GM18520 (cell line): Measurements from ENCODE around the gene TMEM63A.
"Not testable (repeated sequence)": the region's sequence is repeated elsewhere in the genome, so short reads cannot be mapped to it uniquely, and the experiment has no call there.

Source experiments
- ATAC-seq: cut with Tn5 transposase; IDR thresholded peaks from one replicate; pipeline ENCODE4 v1.9.1; 2021; ENCODE audit not compliant: unreplicated experiment

TMEM63A gene

DNA sequence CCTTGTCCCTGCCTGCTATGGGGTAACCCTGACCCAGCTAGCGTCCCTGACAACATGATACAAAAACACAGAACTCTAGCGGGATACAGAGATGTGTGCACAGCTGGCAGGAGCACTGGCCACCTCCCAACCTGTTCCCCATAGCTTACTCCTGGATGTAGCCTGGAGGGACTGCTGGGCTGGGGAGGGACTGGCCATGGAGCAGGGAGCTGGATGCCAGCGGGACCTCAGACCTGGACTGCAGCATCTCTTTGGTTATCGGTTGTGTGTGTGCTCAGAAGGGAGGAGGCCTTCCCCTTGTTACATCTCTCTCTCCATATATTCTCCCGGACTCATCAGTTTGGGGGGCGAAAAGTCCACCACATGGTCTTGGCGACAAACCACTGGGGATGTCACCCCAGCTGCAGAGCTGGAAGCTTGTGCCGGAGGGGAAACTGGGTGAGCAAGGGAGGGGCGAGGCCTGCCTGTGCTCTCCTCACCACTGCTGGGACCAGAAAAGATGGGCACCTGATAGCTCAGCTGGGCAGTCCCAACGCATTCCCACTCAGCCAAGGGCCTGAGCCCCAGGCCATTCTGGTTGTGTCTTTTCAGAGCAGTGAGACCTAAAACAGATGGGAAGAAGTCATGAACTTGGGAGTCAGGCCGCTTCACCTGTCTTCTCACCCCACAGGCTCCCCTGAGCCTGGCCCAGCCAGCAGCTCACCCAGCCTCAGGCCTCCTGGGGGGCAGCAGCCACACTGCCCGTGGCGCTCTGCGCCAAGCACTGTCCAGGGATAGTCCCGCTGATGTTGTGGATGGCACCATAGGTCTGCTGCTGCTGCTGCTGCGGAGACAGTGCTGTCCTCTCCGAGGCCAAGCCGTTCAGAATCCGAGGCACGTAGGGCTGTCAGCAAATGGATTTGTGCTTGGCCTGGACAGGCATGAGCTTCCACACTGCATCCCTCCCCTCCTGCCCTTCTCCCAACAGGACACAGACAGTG is 35.6 kb downstream of the TMEM63A start:
- no peak for ATAC-seq

DNA sequence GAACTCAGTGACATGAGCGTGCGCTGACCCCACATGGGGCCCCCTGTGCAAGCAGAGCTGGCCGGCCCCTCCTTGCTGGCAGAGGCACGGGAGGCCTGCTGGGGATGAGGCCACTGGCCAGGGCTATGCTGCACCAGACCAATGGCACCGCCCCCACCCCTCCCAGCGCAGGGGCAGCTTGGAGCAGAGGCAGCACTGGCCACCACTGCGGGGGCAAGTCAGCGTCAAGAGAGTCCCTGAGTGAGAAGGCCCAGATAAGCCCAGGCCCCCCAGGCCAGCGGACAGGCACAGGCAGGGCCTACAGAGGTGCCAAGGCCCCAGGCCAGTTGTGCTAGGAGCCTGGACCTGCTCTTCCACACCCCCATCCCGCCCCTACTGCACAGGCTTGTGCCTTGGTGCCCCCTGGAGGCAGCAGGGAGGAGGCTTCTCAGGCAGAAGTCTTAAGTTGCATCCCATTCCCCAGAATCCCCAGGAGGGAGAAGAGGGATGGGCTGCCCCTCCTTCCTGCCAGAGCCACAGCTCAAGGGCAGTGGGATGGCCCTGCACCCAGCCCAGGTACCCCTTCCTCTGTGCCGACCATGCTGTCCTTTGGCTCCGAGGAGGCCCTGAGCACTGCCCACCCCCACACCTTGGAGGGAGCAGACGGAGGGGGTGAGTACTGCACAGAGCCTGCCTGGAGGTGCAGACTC is 36.5 kb downstream of the TMEM63A start:
- ATAC-seq: no peak

DNA sequence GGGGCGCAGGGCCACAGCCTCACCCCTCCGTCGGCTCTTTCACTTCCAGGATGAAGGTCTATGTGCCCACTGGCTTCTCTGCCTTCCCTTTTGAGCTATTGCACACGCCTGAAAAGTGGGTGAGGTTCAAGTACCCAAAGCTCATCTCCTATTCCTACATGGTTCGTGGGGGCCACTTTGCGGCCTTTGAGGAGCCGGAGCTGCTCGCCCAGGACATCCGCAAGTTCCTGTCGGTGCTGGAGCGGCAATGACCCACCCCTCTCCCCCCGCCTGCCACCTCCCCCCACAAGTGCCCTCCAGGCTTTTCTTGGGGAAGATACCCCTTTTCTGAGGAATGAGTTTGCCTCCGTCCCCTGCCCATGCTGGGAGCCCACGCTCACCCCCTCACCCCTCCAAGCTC is 37.1 kb downstream of the TMEM63A start:
- no peak for ATAC-seq

DNA sequence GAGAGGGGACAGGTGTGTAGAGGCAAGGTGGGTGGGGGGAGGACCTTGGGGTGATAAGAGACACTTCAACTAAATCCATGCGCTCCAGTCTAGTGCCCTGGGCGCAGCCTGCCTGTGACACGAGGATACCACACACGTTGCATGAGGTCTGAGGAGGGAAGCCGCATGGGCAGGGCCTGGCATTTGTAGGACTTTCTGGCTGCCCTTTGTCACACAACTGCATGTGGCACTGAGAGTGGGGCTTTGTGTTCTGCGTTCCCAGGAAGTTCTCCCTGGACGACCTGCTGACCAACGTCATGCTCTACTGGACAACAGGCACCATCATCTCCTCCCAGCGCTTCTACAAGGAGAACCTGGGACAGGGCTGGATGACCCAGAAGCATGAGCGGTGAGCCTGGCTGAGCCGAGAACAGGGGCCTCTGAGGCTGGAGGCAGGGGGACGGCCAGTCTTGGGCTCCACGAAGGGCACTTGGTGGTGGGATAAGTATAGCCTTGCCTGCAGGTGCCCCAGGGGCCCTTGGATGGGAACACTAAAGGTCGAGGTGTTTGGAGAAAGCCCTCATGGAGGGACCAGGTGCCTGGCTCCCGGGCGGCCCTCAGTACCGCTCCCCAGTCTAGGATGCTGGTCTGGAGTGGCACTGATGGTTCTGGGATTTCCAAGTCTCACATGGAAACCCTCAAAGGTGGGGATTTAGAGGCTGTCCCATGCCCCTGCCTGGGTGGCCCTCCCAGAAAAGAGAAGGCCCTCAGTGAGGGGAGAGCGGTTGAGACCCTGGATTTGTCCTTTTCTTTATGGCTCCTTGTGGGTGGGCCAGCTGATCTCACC is 37.7 kb downstream of the TMEM63A start:
- ATAC-seq: no peak

DNA sequence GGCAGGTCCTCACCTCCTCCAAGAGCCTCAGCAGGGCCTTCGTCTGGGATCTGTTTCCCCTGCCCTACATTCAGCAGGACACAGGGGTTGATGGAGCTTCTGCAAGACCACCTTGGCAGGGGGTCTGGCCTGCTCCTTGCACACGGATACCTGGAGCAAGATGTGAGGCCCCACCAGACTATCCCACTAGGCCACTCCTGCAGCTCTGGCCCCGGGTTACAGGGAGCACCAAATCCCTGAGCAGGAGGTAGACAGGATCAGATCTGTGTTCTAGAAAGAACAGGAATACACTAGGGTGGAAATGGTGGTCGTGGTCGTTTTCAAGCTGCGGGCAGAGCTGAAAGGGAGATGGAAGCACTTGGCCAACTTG is 38.8 kb downstream of the TMEM63A start:
- no peak for ATAC-seq

DNA sequence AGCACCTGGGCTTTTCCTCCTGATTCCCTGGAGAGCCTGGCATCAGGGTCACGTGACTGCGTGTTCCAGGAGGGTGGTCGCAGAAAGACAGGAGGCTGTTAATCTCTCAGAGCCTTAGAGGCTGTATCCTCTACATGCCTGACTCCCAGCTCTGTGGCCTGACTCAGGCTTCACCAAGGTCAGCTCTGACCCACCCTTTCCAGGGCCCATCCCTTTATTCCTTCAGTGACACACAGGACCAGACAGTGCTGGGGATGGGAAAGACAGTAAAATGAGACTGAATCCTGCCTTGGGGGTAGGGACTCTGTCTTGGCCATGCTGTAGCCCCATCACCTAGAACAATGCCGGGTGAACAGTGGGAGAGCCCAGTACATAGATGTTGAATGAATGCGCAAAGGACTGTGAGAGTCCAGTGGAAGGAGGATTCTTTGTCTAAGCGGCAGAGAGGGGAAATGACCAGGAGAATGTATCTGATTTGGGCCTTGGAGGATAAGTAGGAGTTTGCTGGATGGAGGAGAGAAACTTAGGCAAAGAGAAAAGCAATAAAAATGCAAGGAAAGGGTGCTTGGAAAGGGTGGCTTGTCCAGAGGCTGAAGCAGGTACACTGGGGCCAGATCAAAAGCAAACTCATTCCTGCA is 39.3 kb downstream of the TMEM63A start:
- ATAC-seq: no peak

DNA sequence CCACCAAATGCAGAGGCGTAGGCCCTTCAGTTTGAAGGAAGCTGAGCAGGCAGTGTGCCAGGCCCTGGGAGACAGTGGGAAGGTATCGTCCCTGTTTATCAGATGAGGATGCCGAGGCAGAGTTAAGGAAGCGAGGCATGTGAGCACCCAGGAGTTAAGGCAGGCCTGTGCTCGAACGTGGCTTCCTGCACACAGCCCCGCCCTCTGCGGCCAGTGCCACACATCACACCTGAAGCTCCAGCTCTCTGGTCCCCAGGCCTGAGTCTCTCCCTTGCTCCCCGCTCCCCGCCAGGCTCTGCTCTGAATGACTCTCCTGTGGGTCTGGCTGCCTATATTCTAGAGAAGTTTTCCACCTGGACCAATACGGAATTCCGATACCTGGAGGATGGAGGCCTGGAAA is 40.1 kb downstream of the TMEM63A start:
- no peak for ATAC-seq

DNA sequence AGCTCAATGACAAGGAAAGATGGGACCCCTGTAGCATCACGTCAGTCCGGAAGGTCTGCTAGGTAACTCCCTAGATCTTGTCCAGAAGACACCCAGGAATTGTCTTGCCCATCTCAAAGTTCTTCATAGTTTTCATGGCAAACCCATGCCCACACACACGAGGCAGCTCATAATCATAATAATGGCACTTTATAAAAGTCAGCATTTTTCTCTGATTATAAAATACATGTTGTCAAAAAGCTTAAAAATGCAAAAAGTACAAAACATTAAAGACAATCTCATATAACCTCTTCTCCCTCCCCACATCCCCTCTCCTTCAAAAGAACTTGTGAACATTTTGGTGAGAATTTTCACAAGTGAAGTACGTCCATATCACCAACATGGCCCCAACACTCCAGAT is 41.5 kb downstream of the TMEM63A start:
- ATAC-seq: no peak

DNA sequence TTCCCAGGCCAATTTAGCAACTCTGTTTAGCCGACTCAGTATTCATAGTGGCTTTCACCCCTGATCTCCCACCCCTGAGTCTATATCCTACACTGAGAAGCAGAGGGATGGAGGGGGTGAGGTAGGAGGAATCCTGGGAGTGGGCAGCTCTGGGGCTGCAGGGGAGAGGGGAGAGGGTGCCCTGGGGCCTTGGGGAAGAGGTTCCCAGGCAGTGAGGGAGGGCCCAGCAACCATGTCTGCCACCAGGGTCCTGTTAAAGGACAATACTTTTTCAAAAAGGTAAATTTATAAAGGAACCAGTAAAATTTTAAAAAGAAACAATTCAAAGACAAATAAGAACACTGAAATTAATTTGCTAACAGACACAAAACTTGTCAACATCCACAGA is 42.0 kb downstream of the TMEM63A start:
- ATAC-seq: no peak

DNA sequence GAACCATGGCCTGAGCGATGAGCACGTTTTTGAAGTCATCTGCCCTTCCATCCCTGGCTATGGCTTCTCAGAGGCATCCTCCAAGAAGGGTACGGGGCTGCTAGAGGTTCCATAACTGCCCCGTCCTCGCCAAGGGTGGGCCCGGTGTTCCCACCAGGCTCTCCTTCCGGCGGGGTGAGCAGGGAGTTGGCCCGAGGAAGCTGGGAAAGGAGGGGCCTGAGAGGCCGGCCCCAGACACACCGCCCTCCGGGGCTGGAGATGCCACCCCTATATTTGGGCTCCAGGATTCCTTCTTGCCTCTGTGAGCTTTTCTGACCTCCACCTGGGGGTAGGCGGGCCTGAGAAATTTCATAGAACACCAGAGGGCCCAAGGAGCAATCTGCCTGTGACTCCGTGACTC is 43.4 kb downstream of the TMEM63A start:
- no peak for ATAC-seq

DNA sequence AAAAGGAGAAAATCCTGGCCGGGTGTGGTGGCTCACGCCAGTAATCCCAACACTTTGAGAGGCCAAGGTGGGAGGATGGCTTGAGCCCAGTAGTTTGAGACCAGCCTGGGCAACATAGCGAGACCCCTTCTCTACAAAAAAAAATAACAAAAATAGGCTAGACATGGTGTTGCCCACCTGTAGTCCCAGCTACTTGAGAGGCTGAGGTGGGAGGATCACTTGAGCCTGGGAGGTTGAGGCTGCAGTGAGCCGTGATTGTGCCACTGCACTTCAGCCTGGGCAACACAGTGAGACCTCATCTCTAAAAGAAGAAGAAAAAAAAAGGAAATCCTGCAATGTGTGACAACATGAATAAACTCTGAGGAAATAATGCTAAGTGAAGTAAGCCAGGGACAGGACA is 45.9 kb downstream of the TMEM63A start:
- not testable (repeated sequence) for ATAC-seq

DNA sequence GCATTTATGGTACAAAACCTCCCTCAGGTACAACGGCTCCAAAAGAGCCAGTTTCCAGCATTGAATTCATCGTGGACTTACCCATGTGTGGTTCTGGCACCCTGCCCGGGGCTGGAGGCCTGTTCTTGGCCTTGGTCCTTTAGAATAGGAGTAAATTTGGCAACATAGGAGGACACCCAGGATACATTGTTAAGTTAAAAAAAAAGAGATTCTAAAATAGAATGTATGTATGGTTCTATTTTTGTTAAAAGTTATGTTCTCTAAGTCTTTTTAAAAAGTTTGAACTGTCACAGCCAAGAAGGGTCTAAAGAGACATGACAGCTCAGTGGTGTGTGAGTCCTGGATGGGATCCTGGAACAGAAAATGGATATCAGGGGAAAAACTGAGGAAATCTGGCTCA is 46.3 kb downstream of the TMEM63A start:
- ATAC-seq: no peak

DNA sequence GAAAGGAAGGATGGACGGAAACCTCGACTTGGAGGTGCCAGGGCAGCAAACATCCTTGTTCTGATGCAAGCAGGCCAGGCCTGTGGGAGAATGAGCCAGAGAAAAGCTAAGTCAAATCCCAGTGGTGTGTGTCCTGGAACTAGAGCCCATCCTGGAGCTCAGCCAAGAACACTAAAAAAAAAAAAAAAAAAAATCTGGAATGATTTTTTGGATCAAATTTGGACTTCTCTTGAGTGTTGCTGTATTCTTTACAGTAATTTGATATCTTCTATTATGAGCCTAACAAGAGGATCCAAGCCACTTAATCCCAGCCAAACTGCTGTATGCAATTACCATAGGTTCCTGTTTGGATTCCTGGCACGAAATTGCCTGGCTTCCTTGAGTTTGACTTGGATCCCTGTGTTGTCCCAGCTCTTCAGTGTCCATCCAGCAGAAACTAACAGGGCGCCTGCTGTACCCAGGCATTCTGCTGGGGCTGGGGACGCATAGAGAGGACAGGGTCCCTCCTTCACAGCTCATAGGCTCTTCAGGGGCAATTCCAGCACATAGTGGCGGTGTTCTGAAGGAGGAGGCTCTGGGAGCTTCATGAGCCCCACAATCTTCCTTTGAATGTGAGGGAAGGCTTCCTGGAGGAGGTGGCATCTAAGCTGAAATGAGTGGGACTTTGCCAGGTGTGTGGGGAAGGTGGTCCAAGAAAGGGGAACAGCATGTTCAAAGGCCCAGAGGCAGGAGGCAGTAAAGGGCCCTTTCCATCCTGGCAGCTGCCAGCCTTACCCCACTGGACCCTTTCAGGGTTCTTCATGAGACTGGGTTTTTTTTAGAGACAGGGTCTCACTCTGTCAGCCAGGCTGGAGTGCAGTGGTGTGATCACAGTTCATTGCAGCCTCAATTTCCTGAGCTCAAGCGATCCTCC is 47.5 kb downstream of the TMEM63A start:
- ATAC-seq: no peak

DNA sequence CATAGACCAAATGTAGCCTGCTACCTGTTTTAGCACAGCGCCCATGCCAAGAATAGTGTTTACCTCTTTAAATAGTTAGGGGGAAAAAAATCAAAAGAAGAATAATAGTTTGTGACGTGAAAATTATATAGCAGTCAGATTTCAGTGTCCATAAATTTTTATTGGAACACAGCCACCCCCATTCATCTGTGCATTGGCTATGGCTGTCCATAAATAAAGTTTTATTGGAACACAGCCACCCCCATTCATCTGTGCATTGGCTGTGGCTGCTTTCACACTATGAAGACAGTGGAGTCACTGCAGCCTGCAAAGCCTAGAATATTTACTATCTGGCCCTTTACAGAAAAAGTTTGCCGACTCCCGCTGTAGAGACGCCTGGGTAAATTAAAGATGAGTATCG is 51.3 kb downstream of the TMEM63A start:
- no peak for ATAC-seq

DNA sequence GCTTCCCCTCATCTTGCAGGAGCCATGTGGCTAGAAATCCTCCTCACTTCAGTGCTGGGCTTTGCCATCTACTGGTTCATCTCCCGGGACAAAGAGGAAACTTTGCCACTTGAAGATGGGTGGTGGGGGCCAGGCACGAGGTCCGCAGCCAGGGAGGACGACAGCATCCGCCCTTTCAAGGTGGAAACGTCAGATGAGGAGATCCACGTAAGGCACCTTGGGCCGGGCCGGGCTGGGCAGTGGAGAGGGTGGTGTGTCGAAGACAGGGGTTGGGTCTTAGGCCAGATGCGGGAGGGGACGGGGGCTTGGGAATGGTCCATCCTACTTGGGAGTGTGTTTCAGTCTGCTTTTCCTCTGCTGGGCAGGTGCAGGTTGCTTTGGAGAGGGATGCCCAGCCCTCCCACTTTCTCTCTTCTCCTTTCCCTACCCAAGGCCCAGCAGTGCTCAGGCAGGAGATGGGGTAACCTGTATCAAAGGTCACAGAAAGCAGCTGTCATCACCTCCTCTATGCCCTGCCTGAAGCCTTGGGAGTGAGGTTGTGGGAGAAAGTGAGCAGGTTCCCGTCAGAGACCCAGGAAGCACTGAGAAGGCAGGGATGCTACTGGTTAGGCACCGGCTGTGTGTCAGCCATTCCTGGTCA is 53.4 kb downstream of the TMEM63A start:
- ATAC-seq: no peak

DNA sequence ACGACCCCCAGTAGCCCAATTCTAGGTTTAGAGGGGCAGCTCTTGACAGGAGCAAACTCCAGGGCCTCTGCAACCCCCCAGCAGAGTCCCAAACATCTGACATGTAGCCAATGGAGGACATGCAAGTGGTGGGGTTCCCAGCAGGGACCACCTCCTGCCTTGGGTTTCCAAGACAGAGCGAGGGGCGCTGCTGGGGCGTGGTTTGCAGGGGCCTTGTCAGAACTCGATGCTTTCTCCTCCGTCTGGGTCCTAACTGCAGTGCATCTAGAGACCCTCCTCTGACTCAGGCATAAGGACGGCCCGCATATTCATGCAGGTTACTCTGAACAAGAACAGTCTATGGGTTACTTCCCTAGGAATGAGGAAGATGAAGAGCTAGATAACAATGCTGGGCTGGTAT is 55.1 kb downstream of the TMEM63A start:
- ATAC-seq: no peak

DNA sequence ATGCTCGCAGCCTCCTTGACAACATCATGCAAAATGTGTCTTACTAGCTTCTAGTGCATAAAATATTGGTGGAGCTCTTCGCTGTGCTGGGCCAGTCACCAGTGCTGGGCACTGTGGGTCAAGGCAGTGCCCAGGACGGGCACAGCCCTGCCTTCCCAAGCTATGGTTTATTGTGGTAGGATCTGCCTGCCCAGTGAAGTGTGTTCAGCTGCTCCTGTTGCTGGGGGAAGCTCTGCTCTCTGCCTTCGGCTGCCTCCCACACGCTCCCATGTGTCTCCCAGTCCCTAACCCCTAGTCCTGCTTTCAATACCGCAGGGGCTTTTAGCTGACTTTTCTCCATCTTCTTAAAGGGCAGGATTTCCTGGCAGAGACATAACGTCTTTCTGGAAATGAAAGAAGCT is 56.6 kb downstream of the TMEM63A start:
- no peak for ATAC-seq

DNA sequence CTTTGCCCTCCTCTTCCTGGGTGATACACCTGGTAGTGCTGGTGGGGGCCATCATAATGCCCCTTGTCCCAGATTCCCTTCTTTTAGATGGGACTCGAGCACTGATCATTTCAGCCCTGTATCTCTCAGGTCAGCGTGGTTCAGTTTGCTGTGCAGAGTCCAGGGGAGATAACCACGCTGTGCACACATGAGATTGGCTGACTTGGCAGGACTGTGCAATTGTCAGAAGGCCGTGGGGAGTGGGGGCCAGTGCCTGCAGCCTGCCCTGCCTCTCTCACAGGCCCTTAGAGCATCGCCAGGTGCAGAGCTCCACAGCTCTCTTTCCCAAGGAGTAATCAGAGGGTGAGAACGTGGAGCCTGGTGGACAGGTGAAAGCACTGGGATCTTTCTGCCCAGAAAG is 57.1 kb downstream of the TMEM63A start:
- ATAC-seq: no peak

DNA sequence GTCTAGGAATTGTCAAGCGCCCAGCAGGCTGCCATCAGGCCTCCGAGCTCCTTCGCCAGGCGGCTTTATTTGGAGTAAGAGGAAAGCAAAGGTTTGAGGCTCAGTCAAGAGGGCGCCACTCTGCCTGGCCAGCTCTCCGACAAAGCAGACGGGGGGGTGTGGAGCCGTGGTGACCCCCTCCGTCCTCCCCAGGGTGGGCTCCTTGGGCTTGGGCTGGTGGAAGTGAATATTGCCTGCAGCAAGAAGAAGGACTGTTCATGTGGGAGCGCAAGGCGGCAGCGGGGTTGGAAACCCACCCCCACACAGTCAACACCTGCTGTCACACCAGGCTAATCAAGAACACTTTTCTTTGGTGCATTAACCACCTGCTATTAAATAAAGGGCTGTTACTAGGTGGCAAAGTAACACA is 57.6 kb downstream of the TMEM63A start:
- no peak for ATAC-seq
